GM18861 (cell line): ENCODE measurements around the gene ROPN1B.
"Not testable (repeated sequence)": the region's sequence is repeated elsewhere in the genome, so short reads cannot be mapped to it uniquely, and the experiment has no call there.

Experiments
- ATAC-seq: cut with Tn5 transposase; IDR thresholded peaks from one replicate; pipeline ENCODE4 v1.9.1; 2021; ENCODE audit not compliant: unreplicated experiment

ROPN1B gene

DNA sequence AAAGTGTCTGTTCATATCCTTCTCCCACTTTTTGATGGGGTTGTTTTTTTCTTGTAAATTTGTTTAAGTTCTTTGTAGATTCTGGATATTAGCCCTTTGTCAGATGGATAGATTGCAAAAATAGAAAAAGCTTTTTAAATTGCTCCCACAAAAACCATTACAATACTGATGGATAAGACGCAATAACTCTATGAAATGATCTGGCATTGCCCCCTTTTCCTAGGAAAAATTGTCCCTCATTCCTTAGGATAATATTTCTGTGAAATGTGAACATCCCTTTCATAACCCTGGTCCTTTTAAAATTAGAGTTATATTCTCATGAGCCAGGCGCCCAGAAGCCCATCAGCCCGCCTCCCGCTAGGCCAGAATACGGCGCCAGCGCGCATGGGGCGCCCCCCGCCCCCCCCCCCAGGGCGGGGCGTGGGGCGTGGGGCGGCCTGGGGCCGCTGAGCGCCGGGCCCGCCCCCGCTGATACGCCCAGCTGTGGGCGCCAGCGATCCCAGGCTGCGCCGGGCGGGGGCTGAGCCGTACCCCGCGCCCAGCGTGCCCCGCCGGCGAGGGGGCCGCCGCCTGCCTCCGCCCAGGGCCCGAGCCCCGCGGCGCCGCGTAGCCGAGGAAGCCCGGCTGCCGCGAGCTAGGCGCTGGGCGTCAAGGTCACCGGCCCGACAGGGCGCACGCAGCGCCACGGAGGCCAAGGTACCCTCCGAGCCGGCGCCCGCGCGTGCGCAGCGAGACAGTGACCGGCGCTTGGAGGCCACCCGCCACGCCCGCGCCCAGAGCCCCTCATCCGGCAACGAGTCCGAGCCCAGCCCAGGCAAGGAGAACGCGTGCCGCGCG is 11.1 kb upstream of the ROPN1B start:
- ATAC-seq = no peak

DNA sequence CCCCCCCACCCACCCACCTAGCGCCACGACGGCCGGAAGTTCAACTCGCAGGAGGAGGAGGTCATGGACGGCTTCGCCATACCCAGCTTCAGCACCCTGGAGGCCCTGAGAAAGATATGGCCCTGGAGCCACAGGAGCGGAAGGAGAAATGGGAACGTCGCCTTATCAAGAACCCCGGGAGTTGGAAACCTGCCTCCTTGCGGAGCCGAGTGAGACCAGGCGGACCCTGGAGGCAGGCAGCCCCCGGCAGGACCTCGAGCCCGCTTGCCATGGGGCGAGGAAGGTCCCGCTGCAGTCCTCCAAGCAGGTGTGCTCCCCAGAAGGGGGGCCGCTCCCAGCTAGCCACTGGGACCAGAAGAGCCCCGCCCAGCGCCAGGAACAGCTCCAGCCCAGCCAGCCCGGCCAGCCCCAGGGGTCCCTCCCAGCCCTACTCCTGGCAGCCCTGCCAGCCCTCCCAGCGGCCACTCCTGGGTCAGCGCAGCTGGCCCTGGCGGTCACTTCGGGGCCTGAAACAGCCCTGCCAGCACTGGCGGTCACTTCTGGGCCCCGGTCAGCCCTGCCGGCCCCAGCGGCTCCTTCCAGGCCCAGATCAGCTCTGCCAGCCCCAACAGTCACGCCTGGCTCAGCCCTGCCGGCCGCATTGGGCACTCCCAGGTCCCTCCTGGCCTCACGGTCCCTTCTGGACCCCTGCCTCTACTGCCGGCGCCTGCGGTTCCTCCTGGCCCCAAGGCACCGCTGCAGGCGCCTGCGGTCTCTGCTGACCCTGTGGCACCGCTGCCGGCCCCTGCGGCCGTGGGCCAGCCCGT is 10.3 kb upstream of the ROPN1B start:
- ATAC-seq = no peak

- no peak for ATAC-seq
These were observed 9.5 kb upstream of the ROPN1B start for GRCh38 chr3:125959317-125960065.

DNA sequence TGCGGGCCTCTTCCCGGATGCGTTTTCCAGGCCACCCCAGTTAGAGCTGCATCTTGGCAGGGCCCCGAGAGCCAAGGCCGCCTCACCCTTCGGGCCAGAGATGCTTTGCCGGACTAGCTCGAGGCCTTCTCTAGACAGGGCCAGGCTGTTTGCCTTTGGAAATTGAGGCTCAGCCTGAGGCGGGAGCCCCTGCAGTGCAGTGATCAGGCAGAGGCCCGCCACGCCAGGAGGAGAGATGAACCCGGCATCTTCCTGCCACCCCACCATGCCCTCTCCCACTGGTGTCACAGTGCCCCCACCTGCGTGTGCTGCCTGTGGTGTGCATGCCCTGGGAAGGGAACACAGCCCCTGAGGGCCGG is 8.9 kb upstream of the ROPN1B start:
- no peak for ATAC-seq

GRCh38 chr3:125960456-125961288 is 8.3 kb upstream of the ROPN1B start:
- ATAC-seq = no peak

DNA sequence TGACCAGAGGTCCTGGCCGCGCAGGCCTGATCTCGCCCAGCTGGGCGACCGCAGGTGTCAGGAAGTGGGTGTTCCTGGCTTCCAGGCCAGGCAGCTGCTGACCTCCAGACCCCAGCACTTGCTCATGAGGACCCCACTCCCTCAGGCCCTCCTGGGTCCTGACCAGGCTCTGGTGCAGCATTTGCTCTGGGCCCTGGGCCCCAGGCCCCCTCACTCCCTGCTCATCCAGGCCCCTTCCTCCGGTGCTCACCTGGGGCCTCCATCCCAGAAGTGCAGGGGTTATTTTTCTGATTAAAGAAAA is 7.7 kb upstream of the ROPN1B start:
- no peak for ATAC-seq

DNA sequence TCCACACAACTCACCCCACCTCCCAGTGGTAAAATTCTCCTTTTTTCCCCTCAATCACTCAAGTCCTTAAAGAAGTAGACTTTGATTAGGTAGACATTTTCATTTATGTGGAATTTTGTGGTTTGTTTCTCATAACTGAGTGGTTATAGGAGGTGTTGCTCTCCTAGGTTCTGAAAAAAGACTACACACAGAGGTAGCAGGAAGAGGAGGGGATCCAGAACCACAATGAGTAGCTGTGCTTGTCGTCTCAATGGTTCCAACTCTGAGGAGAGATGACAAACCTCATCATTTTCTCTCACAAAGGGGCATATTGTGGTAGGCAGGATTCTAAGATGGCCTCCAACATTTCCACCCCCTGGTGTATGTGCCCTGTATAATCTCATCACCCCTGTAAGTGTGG is 5.1 kb upstream of the ROPN1B start:
- ATAC-seq = not testable (repeated sequence)

- no peak for ATAC-seq
These were observed 3.5 kb upstream of the ROPN1B start for GRCh38 chr3:125965505-125965904.

GRCh38 chr3:125967156-125967555 is 1.8 kb upstream of the ROPN1B start:
- no peak for ATAC-seq

- not testable (repeated sequence) for ATAC-seq
These were observed 857 bp upstream of the ROPN1B start for GRCh38 chr3:125968121-125968520.

DNA sequence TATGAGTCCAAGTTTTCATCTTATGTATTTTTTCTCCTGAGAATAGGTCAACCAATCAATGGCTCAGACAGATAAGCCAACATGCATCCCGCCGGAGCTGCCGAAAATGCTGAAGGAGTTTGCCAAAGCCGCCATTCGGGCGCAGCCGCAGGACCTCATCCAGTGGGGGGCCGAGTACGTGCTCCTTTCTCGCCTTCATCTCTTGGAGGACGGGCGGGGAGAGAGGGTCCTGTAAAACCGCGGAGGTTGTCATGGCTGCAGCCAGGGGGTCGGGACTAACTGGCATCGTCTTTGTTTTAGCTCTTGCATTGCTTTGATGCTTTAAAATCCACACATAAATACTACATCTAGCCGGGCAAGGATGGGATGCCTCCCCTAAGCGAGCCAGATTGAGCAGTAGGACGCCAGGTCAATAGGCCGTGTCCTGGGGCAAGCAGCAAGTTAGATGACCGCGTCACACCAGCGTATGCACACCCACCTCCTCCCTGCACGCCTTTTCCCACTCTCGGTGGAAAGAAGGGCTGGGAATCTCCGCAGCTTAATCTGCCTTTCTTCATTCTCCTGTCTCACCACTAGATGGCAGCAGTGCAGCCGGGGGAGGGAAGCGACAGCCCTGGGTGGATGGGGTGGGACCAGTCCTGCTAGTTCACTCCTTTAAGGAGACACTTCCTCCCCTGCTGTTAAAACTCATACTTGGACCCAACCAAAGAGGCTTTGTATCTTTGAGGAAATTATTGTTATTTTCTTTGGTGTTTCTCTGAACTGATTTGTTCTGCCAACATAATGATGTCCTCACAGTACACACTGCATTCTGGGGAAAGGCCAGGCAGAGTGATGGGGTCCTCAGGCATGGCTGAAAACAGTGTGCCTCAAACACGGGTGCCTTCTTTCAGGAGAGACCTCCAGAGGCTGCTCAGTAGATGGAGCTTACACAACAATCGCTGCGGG is 3.3 kb downstream of the ROPN1B start:
- not testable (repeated sequence) for ATAC-seq

DNA sequence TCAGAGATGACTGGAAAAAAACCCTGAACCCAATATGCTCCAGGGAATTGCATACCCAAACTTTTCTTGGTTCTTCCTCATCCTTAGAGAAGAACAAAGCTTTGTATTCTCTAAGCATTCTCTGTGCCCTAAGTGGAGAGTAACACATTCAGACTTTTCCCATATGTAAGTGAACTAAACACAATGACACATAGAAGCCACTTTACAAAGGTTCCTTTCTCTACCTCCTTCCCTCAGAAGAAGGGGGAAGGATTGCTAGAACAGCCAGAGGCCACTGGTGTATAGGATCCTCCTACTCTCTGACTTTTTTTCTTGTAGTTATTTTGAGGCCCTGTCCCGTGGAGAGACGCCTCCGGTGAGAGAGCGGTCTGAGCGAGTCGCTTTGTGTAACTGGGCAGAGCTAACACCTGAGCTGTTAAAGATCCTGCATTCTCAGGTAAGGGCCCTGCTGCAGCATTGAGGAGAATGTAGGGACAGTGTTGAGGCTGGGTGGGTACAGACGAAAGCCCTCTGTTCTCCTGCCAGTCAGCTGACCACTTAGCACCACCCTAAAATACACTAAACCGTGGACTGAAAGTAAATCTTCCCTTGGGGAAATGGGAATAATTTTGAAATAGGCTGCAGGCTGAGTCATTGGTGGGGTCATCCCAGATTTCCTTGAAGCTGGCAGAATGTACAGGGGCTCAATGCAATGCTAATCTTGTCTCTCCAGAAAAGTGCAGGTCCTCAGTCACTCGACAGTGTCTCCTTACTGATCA is 6.4 kb downstream of the ROPN1B start:
- not testable (repeated sequence) for ATAC-seq

DNA sequence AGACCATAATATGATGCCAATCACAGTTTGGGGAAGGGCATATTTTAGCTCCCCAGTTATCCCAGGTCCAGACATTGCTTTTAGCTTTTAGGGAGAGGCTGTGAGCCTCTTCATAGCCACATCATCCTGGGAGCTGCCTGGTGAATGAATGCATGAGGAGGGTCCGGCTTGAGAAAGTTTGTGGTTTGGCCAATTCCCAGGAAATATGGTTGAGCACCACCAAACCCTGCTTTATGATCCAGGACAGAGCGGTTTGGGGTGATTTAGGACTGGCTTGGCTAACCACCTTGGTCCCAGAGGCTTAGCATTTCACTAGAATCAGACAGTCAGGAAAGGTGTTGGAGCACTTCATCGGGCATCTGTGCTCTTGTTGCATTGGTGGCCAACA is 7.0 kb downstream of the ROPN1B start:
- not testable (repeated sequence) for ATAC-seq

DNA sequence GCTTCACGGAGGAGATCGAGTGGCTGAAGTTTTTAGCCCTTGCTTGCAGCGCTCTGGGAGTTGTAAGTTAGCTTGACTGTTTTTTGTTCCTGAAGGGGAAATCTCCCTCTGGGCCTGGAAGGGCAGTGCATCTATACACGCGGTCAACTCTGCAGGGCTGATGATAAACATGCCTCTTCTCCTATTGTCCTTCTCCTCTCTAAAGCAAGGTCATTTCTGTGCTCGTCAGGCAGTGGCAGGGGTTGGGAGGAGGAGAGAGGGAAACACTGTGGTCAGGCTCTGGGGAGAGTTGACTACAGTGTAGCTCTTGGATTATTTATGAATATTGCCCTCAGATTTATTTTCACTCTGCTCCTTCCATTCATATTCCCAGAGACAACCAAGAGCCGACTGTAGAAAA is 8.1 kb downstream of the ROPN1B start:
- not testable (repeated sequence) for ATAC-seq

DNA sequence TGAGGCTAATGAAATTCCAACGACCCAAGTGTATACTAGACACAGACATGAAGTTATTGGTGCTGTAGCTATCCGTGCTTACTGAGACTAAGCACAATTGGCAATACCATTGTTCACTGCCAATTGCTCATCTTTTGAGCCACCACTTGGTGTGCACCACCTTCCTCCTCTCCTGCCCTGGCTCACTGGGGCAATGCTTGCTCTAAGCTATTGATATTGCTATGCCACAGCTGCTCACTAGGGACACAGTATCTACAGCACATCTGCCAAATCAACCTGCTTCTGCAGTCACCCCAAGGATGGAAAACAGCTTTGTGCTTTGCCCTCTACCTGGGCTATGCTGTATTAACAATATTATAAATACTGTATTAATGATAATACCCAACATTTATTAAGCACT is 16.0 kb downstream of the ROPN1B start:
- not testable (repeated sequence) for ATAC-seq

- no peak for ATAC-seq
These were observed 21.4 kb downstream of the ROPN1B start for GRCh38 chr3:125990253-125990970.

- not testable (repeated sequence) for ATAC-seq
These were observed 27.8 kb downstream of the ROPN1B start for GRCh38 chr3:125996751-125997150.

DNA sequence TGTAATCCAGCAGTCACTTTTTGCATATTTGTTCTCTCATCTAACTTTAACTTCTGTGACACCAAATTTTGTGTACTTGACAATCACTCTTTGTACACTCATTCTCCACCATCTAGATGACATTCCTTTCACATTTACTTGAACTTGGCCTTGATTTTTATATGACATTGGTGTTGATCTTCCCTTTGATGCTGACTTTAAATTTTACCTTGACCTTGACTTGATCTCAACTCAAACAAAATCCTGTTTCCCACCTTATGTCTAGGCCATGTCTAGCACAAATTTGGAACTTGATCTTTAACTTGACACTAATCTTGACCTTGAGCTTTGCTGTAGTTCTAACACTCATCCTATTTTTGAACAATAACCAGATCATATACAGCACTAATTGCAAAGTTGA is 33.2 kb downstream of the ROPN1B start:
- no peak for ATAC-seq
